ENCODE results near the gene NT5C1A. TPM values are rescaled to one million over a fixed set of nuclear protein-coding genes. Genes with fewer than 3 reads are reported as not detected.

Gene NT5C1A
- total RNA-seq, 2 donors from 2014 or later = 0.31 to 0.70 TPM

DNA sequence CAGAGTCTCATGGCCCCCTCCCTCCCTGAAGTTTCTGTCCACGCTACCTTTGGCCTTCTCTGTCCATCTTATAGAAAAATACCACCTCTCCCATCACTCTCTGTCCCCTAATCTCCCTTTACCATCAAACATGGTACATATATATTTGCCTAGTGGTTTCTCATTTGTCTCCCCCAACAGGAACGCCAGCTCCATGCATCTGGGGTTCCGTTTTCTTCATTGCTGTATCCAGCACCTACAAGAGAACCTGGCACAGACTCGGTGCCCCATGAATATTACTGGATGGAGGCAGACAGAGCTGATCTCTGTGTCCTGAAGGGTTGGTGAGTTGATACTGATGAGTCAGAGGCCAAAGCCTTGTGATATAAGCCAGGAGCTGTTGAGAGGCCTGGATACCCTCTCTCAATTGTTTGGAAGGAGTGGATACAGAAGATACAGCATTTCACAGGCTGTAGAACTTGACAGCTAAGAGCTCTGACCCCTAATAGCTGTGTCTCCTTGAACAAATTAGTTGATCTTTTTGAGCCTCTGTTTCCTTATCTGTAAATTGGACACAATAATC lies 54.3 kb downstream of the NT5C1A start:
- no peaks in the 10 kb centered on the region for H3K9me3 ChIP-seq (ENCODE audit: control insufficient read depth, low read length, poor library complexity, severe bottlenecking)
- H3K36me3 Mint-ChIP-seq (ENCODE audit: low read depth) = no peaks in the 10 kb centered on the region
- H3K27ac Mint-ChIP-seq = peak overlapping the region; percentile 4
- H3K4me1 Mint-ChIP-seq = no peaks in the 10 kb centered on the region
- DNase-seq (no peak), ATAC-seq (no peak)
- no peak overlapping the region for H3K4me3 Mint-ChIP-seq
- peaks cover 12% of the 10 kb centered on the region for H3K27me3 Mint-ChIP-seq

- ATAC-seq (no peak), DNase-seq (no peak)
- no peak overlapping the region for H3K4me3 Mint-ChIP-seq
- no peak overlapping the region for H3K27ac Mint-ChIP-seq
- H3K27me3 Mint-ChIP-seq = peaks cover 12% of the 10 kb centered on the region
- H3K36me3 Mint-ChIP-seq (ENCODE audit: low read depth) = no peaks in the 10 kb centered on the region
- no peaks in the 10 kb centered on the region for H3K4me1 Mint-ChIP-seq
- H3K9me3 ChIP-seq (ENCODE audit: control insufficient read depth, low read length, poor library complexity, severe bottlenecking) = no peaks in the 10 kb centered on the region
Observed at GRCh38 chr1:39615086-39615673, 56.7 kb downstream of the NT5C1A start.

DNA sequence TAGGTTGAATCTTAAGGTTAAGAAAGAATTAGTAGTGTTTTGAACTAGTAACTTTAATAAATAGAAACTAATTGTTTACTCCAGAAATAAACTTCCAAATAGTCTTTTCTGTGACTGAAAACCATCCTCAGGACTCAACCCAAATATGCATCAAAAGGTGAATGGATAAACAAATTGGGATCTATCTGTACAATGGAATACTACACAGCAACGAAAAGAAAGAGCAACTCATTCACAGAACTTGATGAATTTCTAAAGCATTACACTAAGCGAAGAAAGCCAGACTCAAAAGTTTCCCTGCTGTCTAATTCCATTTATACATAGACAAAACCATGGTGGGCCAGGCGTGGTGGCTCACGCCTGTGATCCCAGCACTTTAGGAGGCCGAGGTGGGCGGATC lies 57.4 kb downstream of the NT5C1A start:
- Mint-ChIP-seq H3K4me3 (no peak overlapping the region), H3K4me1 (peaks cover 2% of the 10 kb centered on the region), H3K27me3 (peaks cover 12% of the 10 kb centered on the region), H3K36me3 (ENCODE audit: low read depth) (no peaks in the 10 kb centered on the region), H3K27ac (no peak overlapping the region)
- H3K9me3 ChIP-seq (ENCODE audit: control insufficient read depth, low read length, poor library complexity, severe bottlenecking) = no peaks in the 10 kb centered on the region
- DNase-seq = no peak
- ATAC-seq = no peak

DNA sequence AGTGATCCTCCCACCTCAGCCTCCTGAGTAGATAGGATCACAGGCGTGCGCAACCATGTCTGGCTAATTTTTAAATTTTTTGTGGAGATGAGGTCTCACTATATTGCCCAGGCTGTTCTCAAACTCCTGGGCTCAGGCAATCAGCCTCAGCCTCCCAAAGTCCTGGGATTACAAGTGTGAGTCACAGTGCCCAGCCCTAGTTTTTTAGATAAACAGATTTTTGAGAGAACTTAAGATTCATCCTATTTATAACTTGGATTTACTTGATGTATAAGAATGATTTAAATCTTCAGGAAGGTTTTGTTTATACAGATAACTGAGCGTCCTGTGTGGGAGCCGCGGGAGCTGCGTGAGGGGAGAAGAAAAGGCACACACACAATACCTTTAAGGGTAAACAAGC lies 58.7 kb downstream of the NT5C1A start:
- Mint-ChIP-seq H3K36me3 (ENCODE audit: low read depth) (no peaks in the 10 kb centered on the region), H3K4me1 (peaks cover 4% of the 10 kb centered on the region), H3K4me3 (no peak overlapping the region), H3K27me3 (peaks cover 9% of the 10 kb centered on the region), H3K27ac (no peak overlapping the region)
- ATAC-seq (no peak), DNase-seq (no peak)
- no peaks in the 10 kb centered on the region for H3K9me3 ChIP-seq (ENCODE audit: control insufficient read depth, low read length, poor library complexity, severe bottlenecking)

DNA sequence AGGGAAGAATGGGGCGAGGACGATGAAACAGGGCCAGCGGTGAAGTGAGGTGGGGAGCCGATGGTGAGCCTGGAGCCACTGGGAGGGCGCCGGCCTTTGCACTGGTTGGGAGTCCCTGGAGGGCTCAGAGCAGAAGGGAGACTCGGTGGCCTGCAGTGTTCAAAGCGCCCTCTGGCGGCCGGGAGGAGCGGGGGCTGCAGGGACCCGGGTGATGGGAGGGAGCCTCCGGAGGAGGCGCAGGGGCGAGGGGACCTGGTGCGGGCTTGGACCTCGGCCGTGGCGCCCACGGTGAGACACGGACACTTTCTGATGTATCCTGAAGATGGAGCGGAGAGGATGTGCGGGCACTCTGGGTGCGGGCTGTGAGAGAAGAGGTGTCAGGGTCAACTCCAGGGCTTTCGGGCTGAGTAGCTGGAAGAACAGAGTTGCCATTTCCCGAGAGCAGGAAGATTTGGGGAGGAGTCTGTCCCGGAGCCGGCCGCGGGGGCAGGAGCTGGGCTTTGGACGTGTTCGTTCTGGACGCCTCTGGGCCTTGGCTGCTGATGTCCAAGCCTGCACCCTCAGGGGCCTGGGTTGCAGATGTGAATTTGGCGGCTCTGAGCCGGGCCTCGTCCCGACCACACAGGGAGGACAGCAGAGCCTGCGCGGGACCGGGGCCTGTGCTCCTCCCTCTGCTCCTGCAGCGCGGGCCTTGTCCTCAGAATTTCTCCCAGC lies 62.1 kb downstream of the NT5C1A start:
- DNase-seq (peak; percentile 52 to 76 (median 72)), ATAC-seq (peak; percentile 88)
- no peaks in the 10 kb centered on the region for H3K9me3 ChIP-seq (ENCODE audit: control insufficient read depth, low read length, poor library complexity, severe bottlenecking)
- Mint-ChIP-seq H3K27me3 (no peaks in the 10 kb centered on the region), H3K4me1 (peaks cover 8% of the 10 kb centered on the region), H3K4me3 (peak overlapping the region; percentile 45), H3K27ac (no peak overlapping the region), H3K36me3 (ENCODE audit: low read depth) (no peaks in the 10 kb centered on the region)

Other genes with a start within 250 kb of the NT5C1A start
- gene BMP8A, start 180.5 kb downstream of the NT5C1A start, total RNA-seq = under 1 TPM in 1 of 2 donors, not detected in 1; 0.23 TPM
- 100 to 1,000 TPM; 292 to 332 TPM for gene PABPC4, start 95.3 kb downstream of the NT5C1A start, total RNA-seq
- under 1 TPM; 0.10 TPM for gene HEYL, start 32.5 kb downstream of the NT5C1A start, total RNA-seq
- gene HPCAL4, start 19.3 kb upstream of the NT5C1A start, total RNA-seq = 10 to 100 TPM; 23.4 to 30.3 TPM
- gene PPIE, start 66.8 kb upstream of the NT5C1A start, total RNA-seq = 10 to 100 TPM; 44.8 to 57.5 TPM
- gene OXCT2, start 99.2 kb upstream of the NT5C1A start, total RNA-seq = under 1 TPM in 1 of 2 donors, not detected in 1; 0.70 TPM
- gene BMP8B, start 116.8 kb upstream of the NT5C1A start, total RNA-seq = 1 to 10 TPM in 1 of 2 donors, not detected in 1; 1.3 TPM
- 1 to 10 TPM; 9.5 to 9.8 TPM for gene TRIT1, start 211.4 kb upstream of the NT5C1A start, total RNA-seq
- gene MYCL, start 229.8 kb upstream of the NT5C1A start, total RNA-seq = 1 to 10 TPM in 1 of 2 donors, under 1 TPM in 1; 0.68 to 1.2 TPM

All from T-helper 17 cell (primary cell).